H1 (cell line): Measurements from ENCODE around the gene PRICKLE1. TPM values are rescaled to one million over a fixed set of nuclear protein-coding genes. Genes with fewer than 3 reads are reported as not detected.

ENCODE experiments used
- CTCF ChIA-PET: fragments of 300-600 bp; sonication (Branson Sonifier 250); formaldehyde crosslinking; loops from one replicate; lab custom pipeline; 2021; ENCODE audit not compliant: partially characterized antibody; lab: Charles Lee
- POLR2A ChIA-PET: fragments of 300-600 bp; sonication (Branson Sonifier 250); formaldehyde crosslinking; loops from one replicate; lab custom pipeline; 2021; ENCODE audit warnings: inconsistent platforms; ENCODE audit not compliant: partially characterized antibody; lab: Charles Lee
- DNase-seq, 2 experiments: peaks; one replicate each; pipeline versions ENCODE4 v3.0.0 to v3.0.0-alpha.2; 2010 to 2022; ENCODE audit warnings: low spot score in 2 of 2, low read depth in 1 of 2, mixed read lengths in 1 of 2
- FAIRE-seq: peaks from 2 replicates; lab custom pipeline; 2011; peaks lifted over from hg19 to GRCh38; lab: Jason Lieb, UNC
- H2AFZ ChIP-seq: 2 replicates; pipeline ENCODE4 v1.8.1; 2012; ENCODE audit warnings: low read length, inconsistent platforms
- H2AK5ac ChIP-seq: 2 replicates; pipeline ENCODE4 v1.6.1; 2013; ENCODE audit warnings: low read depth, low read length
- H2BK120ac ChIP-seq: replicated peaks from 2 replicates; pipeline ENCODE3; 2013; ENCODE audit warnings: low read depth, low read length, inconsistent platforms
- H2BK12ac ChIP-seq: 2 replicates; pipeline ENCODE4 v1.6.1; 2013; ENCODE audit warnings: low read depth, low read length
- H2BK15ac ChIP-seq: 2 replicates; pipeline ENCODE4 v1.6.1; 2013; ENCODE audit warnings: low read length
- H2BK20ac ChIP-seq: 2 replicates; pipeline ENCODE4 v1.6.1; 2013; ENCODE audit warnings: low read length
- H2BK5ac ChIP-seq: 2 replicates; pipeline ENCODE4 v1.6.1; 2013; ENCODE audit warnings: low read depth, low read length
- H3K14ac ChIP-seq: 2 replicates; pipeline ENCODE4 v1.6.1; 2013; ENCODE audit warnings: inconsistent platforms; ENCODE audit not compliant: insufficient read length
- H3K18ac ChIP-seq: 2 replicates; pipeline ENCODE4 v1.6.1; 2013; ENCODE audit warnings: low read length; ENCODE audit errors: extremely low read depth
- H3K23ac ChIP-seq: 2 replicates; pipeline ENCODE4 v1.6.1; 2013; ENCODE audit warnings: inconsistent platforms; ENCODE audit not compliant: insufficient read length
- H3K23me2 ChIP-seq: 2 replicates; pipeline ENCODE4 v1.6.1; 2013; ENCODE audit warnings: low read depth, low read length
- H3K27ac ChIP-seq: 2 replicates; pipeline ENCODE4 v1.6.1; 2011; ENCODE audit warnings: low read depth, low read length, inconsistent platforms
- H3K27me3 ChIP-seq, 4 experiments: replicated peaks in 1 of 4; 1 replicate in 1 of 4; 2 replicates in 3 of 4; pipeline versions ENCODE4 v1.6.1 to v1.8.1; 2011 to 2013; ENCODE audit warnings: low read length in 3 of 4, mild to moderate bottlenecking in 3 of 4, inconsistent platforms in 2 of 4, mixed read lengths in 2 of 4, moderate library complexity in 1 of 4; ENCODE audit not compliant: control insufficient read depth in 3 of 4, insufficient read depth in 3 of 4; ENCODE audit errors: extremely low read depth in 1 of 4
- H3K36me3 ChIP-seq, 4 experiments: 2 replicates each; pipeline versions ENCODE4 v1.6.1 to v1.8.1; 2011 to 2013; ENCODE audit warnings: mild to moderate bottlenecking in 4 of 4, low read length in 3 of 4, moderate library complexity in 2 of 4, control low read depth in 1 of 4, inconsistent platforms in 1 of 4; ENCODE audit not compliant: insufficient read depth in 4 of 4, control insufficient read depth in 2 of 4
- H3K4ac ChIP-seq: replicated peaks from 2 replicates; pipeline ENCODE3; 2013; ENCODE audit warnings: low read length, low read depth, mixed read lengths, inconsistent platforms; ENCODE audit not compliant: insufficient read length
- H3K4me1 ChIP-seq, 4 experiments: replicated peaks in 1 of 4; 1 replicate in 1 of 4; 2 replicates in 3 of 4; pipeline versions ENCODE4 v1.6.1 to v1.8.1; 2011 to 2013; ENCODE audit warnings: low read length in 3 of 4, inconsistent platforms in 2 of 4, mixed read lengths in 1 of 4; ENCODE audit not compliant: insufficient read depth in 4 of 4, control insufficient read depth in 3 of 4
- H3K4me2 ChIP-seq, 2 experiments: 2 replicates each; pipeline versions ENCODE4 v1.6.1 to v1.8.1; 2011 to 2013; ENCODE audit warnings: low read depth in 2 of 2, low read length in 2 of 2, control low read depth in 1 of 2, inconsistent platforms in 1 of 2, mild to moderate bottlenecking in 1 of 2; ENCODE audit not compliant: insufficient read depth in 1 of 2
- H3K4me3 ChIP-seq, 4 experiments: fragments of 200-600, 300-600 bp in 1 of 4; sonication (generic), shearing (Covaris generic), sonication (Bioruptor Twin) in 1 of 4; 2 replicates each; pipeline versions ENCODE4 v1.5.1 to v1.8.1; 2011 to 2016; ENCODE audit warnings: low read length in 4 of 4, low read depth in 3 of 4, control low read depth in 2 of 4, inconsistent platforms in 2 of 4, mild to moderate bottlenecking in 2 of 4, mixed read lengths in 1 of 4, moderate library complexity in 1 of 4; ENCODE audit not compliant: insufficient read depth in 2 of 4; ENCODE audit errors: extremely low read depth in 1 of 4
- H3K56ac ChIP-seq: replicated peaks from 2 replicates; pipeline ENCODE3; 2013; ENCODE audit warnings: low read depth, mild to moderate bottlenecking, mixed read lengths, low read length, inconsistent platforms; ENCODE audit not compliant: insufficient read length
- H3K79me1 ChIP-seq: 2 replicates; pipeline ENCODE4 v1.6.1; 2013; ENCODE audit warnings: low read depth, low read length, control low read depth
- H3K79me2 ChIP-seq, 2 experiments: 2 replicates each; pipeline versions ENCODE4 v1.6.1 to v1.8.1; 2012 to 2013; ENCODE audit warnings: low read length in 2 of 2, mild to moderate bottlenecking in 2 of 2, inconsistent platforms in 1 of 2; ENCODE audit not compliant: insufficient read depth in 2 of 2, control insufficient read depth in 1 of 2
- H3K9ac ChIP-seq, 4 experiments: replicated peaks in 1 of 4; 1 replicate in 1 of 4; 2 replicates in 3 of 4; pipeline versions ENCODE4 v1.6.1 to v1.8.1; 2011 to 2013; ENCODE audit warnings: low read depth in 3 of 4, low read length in 3 of 4, control low read depth in 2 of 4, mild to moderate bottlenecking in 2 of 4, moderate library complexity in 2 of 4, inconsistent platforms in 1 of 4; ENCODE audit errors: extremely low read depth in 1 of 4
- H3K9me3 ChIP-seq, 2 experiments: 2 replicates each; pipeline versions ENCODE4 v1.6.1 to v1.8.1; 2012 to 2013; ENCODE audit warnings: mild to moderate bottlenecking in 2 of 2, moderate library complexity in 2 of 2, control low read depth in 1 of 2, inconsistent platforms in 1 of 2, low read depth in 1 of 2, low read length in 1 of 2, mixed read lengths in 1 of 2; ENCODE audit not compliant: insufficient read depth in 2 of 2
- H4K20me1 ChIP-seq, 2 experiments: replicated peaks in 1 of 2; 2 replicates each; pipeline versions ENCODE3 to v1.8.1; 2011 to 2013; ENCODE audit warnings: inconsistent platforms in 2 of 2, low read length in 2 of 2, mild to moderate bottlenecking in 1 of 2; ENCODE audit not compliant: insufficient read depth in 2 of 2, control insufficient read depth in 1 of 2
- H4K5ac ChIP-seq: 2 replicates; pipeline ENCODE4 v1.6.1; 2013; ENCODE audit warnings: low read length, low read depth, mixed read lengths, inconsistent platforms; ENCODE audit not compliant: insufficient read length
- H4K8ac ChIP-seq: 2 replicates; pipeline ENCODE4 v1.8.0; 2013; ENCODE audit warnings: mild to moderate bottlenecking, moderate library complexity, low read length, inconsistent platforms; ENCODE audit not compliant: insufficient read depth; ENCODE audit errors: extremely low read depth
- H4K91ac ChIP-seq: replicated peaks from 2 replicates; pipeline ENCODE3; 2013; ENCODE audit warnings: low read length, mixed read lengths, inconsistent platforms; ENCODE audit not compliant: insufficient read length
- BACH1 ChIP-seq: IDR thresholded peaks from 2 replicates; pipeline ENCODE4 v1.6.1; 2012; ENCODE audit warnings: low read length, improper control_type of control experiment
- CHD1 ChIP-seq: IDR thresholded peaks from 2 replicates; pipeline ENCODE4 v1.6.1; 2012; ENCODE audit warnings: low read depth, low read length, improper control_type of control experiment
- CHD2 ChIP-seq: IDR thresholded peaks from 2 replicates; pipeline ENCODE4 v1.6.1; 2012; ENCODE audit warnings: low read length, improper control_type of control experiment
- CREB1 ChIP-seq: IDR thresholded peaks from 2 replicates; pipeline ENCODE4 v1.6.1; 2012; ENCODE audit warnings: inconsistent platforms
- HDAC6 ChIP-seq: IDR thresholded peaks from one replicate; pipeline ENCODE4 v1.7.1; 2012; ENCODE audit warnings: low read depth, mild to moderate bottlenecking, inconsistent platforms, low read length, moderate library complexity
- KDM4A ChIP-seq: IDR thresholded peaks from one replicate; pipeline ENCODE4 v1.7.1; 2012; ENCODE audit warnings: low read depth, mild to moderate bottlenecking, moderate library complexity, low read length, inconsistent platforms; ENCODE audit not compliant: severe bottlenecking
- NANOG ChIP-seq: IDR thresholded peaks from 2 replicates; pipeline ENCODE4 v1.6.1; 2011; ENCODE audit warnings: low read length, low read depth, mild to moderate bottlenecking, inconsistent platforms; ENCODE audit not compliant: insufficient read depth, poor library complexity, severe bottlenecking
- RBBP5 ChIP-seq: IDR thresholded peaks from 2 replicates; pipeline ENCODE4 v1.7.1; 2012; ENCODE audit warnings: low read depth, mild to moderate bottlenecking, inconsistent platforms, low read length, moderate library complexity, borderline replicate concordance
- SIRT6 ChIP-seq: IDR thresholded peaks from one replicate; pipeline ENCODE4 v1.7.1; 2012; ENCODE audit warnings: low read length, inconsistent platforms
- SP2 ChIP-seq: IDR thresholded peaks from 2 replicates; pipeline ENCODE4 v1.6.1; 2012; ENCODE audit warnings: mild to moderate bottlenecking, low read length, inconsistent platforms
- SRF ChIP-seq: IDR thresholded peaks from 2 replicates; pipeline ENCODE4 v1.6.1; 2011; ENCODE audit warnings: mild to moderate bottlenecking, low read depth, low read length, moderate library complexity
- TBP ChIP-seq: IDR thresholded peaks from 2 replicates; pipeline ENCODE4 v1.6.1; 2011; ENCODE audit warnings: low read depth, low read length, improper control_type of control experiment
- WGBS, 2 experiments: shearing (Covaris generic) in 1 of 2; methylation state at CpG; one replicate each; pipeline versions ENCODE4 v1.1.6 to v1.1.7; 2013 to 2015; ENCODE audit warnings: low lambda C conversion rate in 2 of 2, mixed read lengths in 2 of 2, inconsistent platforms in 1 of 2, low coverage in 1 of 2, missing lambda C conversion rate in 1 of 2; ENCODE audit not compliant: insufficient replicate concordance in 2 of 2, insufficient coverage in 1 of 2, insufficient read length in 1 of 2; ENCODE audit errors: extremely low coverage in 1 of 2, missing lambda C conversion rate in 1 of 2; 5-methylcytosine and 5-hydroxymethylcytosine counted together
- polyA plus RNA-seq, 7 experiments: library from polyadenylated mRNA; depleted of rRNA in 3 of 7; stranded (reverse) in 5 of 7; unstranded in 2 of 7; fragments of >200 nt in 5 of 7; fragments of 200-250 nt in 2 of 7; gene quantifications; 1 replicate in 5 of 7; 2 replicates in 1 of 7; 4 replicates in 1 of 7; pipeline versions ENCODE4 v1.2.1 to v1.2.3, GENCODE V29; 2011 to 2013; ENCODE audit warnings: missing spikeins in 2 of 7, mixed read lengths in 2 of 7
- total RNA-seq: library from RNA; stranded (reverse); fragmentation: NEBNext Ultra II Directional; extraction: Animal tissue kit (Norgen Biotek cat#: 25700); gene quantifications from 2 replicates; pipeline ENCODE4 v1.2.1, GENCODE V29; 2021
- TF ChIP-seq, protein P1 (sequence below): IDR thresholded peaks from 2 replicates; pipeline ENCODE4 v1.6.1; 2011; ENCODE audit warnings: low read length, improper control_type of control experiment

Gene PRICKLE1
- total and polyA plus RNA-seq, 2 of the 8 experiments (the other 6 are each of a cell fraction or from before 2014, with no cell fraction given), result 14.0 to 22.4 TPM

DNA sequence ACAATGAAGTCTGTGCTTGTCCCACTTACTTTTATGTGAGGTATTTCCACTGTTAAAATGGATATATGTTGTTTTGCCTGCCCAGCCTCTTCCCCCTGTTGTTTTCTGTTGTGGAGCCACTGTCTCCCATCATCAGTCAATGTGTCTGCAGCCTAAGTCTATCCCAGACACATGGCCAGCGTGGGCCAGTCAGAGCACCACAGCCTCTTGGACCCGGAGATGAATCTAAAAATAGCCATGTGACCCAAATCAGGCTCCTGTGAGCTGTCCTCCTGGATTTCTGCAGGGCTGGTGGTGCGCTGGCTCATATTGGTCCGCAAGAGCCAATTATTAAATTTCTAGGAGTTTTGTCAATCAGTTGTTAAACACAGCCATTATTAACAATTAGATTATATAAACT is 44.0 kb upstream of the PRICKLE1 start:
- TF ChIP-seq, protein P1, sequence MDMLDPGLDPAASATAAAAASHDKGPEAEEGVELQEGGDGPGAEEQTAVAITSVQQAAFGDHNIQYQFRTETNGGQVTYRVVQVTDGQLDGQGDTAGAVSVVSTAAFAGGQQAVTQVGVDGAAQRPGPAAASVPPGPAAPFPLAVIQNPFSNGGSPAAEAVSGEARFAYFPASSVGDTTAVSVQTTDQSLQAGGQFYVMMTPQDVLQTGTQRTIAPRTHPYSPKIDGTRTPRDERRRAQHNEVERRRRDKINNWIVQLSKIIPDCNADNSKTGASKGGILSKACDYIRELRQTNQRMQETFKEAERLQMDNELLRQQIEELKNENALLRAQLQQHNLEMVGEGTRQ, result no peak
- TF ChIP-seq BACH1 (no peak), TBP (no peak), SP2 (no peak), CHD2 (no peak), RBBP5 (no peak), KDM4A (no peak), SRF (no peak), CHD1 (no peak), NANOG (no peak), SIRT6 (no peak), HDAC6 (no peak), CREB1 (no peak)
- TF ChIP-seq, all 59 proteins: peak for 0
- no peak for DNase-seq
- H3K4me2 ChIP-seq, result no peak overlapping the region
- H2BK12ac ChIP-seq, result no peak overlapping the region
- no peak overlapping the region for H3K56ac ChIP-seq
- no peaks in the 10 kb centered on the region; a peak in 1 of 4 replicates for H3K9me3 ChIP-seq
- H3K36me3 ChIP-seq, result no peaks in the 10 kb centered on the region
- no peak overlapping the region for H4K91ac ChIP-seq
- H3K79me2 ChIP-seq, result no peaks in the 10 kb centered on the region
- no peaks in the 10 kb centered on the region for H4K20me1 ChIP-seq
- H3K14ac ChIP-seq, result no peak overlapping the region
- no peak overlapping the region for H2BK20ac ChIP-seq
- no peak overlapping the region for H3K9ac ChIP-seq
- H3K79me1 ChIP-seq, result no peaks in the 10 kb centered on the region
- H4K8ac ChIP-seq, result no peak overlapping the region
- no peak overlapping the region for H3K27ac ChIP-seq
- no peak for FAIRE-seq
- CTCF ChIA-PET, result no interaction called here
- H3K4ac ChIP-seq, result no peak overlapping the region
- H2AFZ ChIP-seq, result no peak overlapping the region
- whole genome bisulfite sequencing, 2 experiments, result 70% methylated on average over 4 of the region's 4 CpGs; no CpG with 5 or more reads in 1 of the 2 experiments
- no peaks in the 10 kb centered on the region for H3K23me2 ChIP-seq
- H3K27me3 ChIP-seq, result no peaks in the 10 kb centered on the region
- no peak overlapping the region for H2AK5ac ChIP-seq
- POLR2A ChIA-PET, result no interaction called here
- H3K4me3 ChIP-seq, result no peak overlapping the region
- H4K5ac ChIP-seq, result no peak overlapping the region
- H3K23ac ChIP-seq, result no peak overlapping the region
- H2BK15ac ChIP-seq, result no peak overlapping the region
- no peak overlapping the region for H2BK5ac ChIP-seq
- H2BK120ac ChIP-seq, result no peak overlapping the region
- no peak overlapping the region for H3K18ac ChIP-seq
- H3K4me1 ChIP-seq, result no peaks in the 10 kb centered on the region; a peak in 1 of 7 replicates
